Stimulated activated CD4-positive, alpha-beta T cell treated with anti-CD3 and anti-CD28 coated beads, Interleukin-4, amount 100 ng/mL, for 48 hours (primary cell): Measurements from ENCODE around the gene LTBP4.
"Not testable (repeated sequence)": the region's sequence is repeated elsewhere in the genome, so short reads cannot be mapped to it uniquely, and the experiment has no call there.

Source experiments
- DNase-seq, 2 donors: peaks; one replicate each; pipeline ENCODE4 v3.0.0-alpha.2; 2020; ENCODE audit warnings: low read depth in 2 of 2

Gene LTBP4

DNA sequence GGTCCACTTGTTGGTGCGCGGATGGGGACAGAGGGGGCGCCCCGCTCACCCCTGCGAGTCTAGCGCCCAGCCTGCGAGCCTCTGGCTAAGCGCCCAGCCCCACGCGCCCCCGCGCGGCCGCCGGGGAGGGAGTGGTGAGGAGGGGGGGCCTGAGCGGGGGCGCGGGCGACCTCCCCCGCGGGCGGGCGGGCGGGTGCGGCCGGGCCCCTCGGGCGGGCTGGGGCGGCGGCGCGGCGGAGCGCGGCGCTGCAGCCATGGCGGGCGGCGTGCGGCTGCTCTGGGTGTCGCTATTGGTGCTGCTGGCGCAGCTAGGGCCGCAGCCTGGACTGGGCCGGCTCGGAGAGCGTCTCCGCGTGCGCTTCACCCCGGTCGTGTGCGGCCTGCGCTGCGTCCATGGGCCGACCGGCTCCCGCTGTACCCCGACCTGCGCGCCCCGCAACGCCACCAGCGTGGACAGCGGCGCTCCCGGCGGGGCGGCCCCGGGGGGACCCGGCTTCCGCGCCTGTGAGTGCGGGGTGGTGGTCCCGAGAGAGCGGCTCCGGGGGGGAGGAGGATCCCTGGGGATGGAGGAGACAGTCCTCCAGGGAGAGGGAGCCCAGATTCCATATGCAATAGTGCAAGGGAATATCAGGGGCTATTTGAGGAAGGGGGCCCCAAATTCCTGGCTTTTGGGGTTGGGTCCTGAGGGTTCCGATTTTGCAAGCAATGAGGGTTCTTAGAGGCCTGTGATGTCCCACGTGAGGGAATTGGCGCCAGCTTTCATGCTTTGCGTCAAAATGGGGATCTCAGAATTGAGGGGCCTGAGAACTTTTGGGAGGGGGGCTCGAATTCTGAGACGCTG, at the start of gene LTBP4:
TSS of gene LTBP4 (plus strand) at position 236 of the 841 bp plus-strand sequence. CDS start at position 255, 19 bp downstream.
- DNase-seq, result no peak

GRCh38 chr19:40552848-40553247, 48.3 kb upstream of the LTBP4 start:
- DNase-seq, result no peak

DNA sequence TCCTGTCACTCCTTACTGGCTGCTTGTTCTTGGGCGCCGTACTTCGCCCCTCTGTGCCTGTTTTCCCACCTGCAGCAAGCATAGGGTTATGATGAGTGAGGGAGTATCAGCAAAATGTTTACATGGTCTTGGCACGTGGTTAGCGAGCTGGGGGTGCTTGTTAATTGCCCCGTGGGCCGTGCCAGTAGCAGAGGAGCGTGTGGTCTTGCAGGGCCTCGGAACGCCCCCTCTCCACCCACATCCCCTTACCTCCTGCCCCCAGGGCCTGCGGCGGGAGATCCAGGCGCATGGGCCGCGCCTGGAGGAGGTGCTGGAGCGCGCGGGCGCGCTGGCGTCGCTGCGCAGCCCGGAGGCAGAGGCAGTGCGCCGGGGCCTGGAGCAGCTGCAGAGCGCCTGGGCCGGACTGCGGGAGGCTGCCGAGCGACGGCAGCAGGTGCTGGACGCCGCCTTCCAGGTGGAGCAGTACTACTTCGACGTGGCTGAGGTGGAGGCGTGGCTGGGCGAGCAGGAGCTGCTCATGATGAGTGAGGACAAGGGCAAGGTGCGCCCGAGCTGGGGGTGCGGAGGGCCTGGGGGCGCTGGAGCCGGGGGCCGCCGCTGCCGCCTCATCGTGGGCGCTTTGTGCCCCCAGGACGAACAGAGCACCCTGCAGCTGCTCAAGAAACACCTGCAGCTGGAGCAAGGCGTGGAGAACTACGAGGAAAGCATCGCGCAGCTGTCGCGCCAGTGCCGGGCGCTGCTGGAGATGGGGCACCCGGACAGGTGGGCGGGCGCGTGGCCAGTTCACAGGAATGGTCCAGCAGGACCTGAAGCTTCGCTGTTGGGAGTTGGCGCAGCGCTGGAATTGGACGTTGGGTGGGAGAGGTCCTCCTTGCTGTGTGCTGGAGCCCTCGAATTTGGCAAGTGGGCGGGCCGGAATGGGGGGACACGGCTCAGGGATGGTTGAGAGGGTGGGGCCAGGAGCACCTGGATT, 47.0 kb upstream of the LTBP4 start:
- DNase-seq, result no peak

- no peak for DNase-seq
Measured at GRCh38 chr19:40555978-40556689, 45.0 kb upstream of the LTBP4 start.

GRCh38 chr19:40556953-40557530, 44.1 kb upstream of the LTBP4 start:
- no peak for DNase-seq

DNA sequence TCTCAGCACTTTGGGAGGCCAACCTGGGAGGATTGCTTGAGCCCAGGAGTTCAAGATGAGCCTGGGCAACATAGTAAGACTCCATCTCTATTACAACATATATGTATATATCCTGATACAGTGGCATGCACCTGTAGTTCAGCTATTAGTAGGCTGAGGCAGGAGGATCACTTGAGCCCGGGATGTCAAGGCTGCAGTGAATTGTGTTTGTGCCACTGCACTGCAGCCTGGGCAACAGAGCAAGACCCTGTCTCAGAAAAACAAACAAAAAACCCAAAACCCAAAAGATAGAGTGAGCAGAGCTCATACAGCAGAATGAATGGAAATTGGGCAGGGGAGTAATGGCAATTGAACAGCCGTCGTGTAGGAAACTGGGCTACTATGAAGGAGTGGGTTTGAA, 41.8 kb upstream of the LTBP4 start:
- DNase-seq, result no peak

GRCh38 chr19:40560092-40560507, 41.1 kb upstream of the LTBP4 start:
- no peak for DNase-seq

GRCh38 chr19:40561947-40562346, 39.2 kb upstream of the LTBP4 start:
- no peak for DNase-seq

DNA sequence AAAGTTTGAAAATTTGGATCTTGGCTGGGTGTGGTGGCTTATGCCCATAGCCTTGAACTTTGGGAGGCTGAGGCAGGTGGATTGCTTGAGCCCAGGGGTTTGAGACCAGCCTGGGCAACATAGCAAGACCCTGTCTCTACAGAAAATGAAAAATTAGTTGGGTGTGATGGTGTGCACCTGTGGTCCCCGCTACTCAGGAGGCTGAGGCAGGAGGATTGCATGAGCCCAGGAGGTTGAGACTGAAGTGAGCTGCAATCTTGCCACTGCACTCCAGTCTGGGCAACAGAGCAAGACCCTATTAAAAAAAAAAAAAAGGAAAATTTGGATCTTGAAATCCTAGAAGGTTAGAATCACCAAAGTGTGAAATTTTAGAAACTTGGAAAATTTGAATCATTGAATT, 36.6 kb upstream of the LTBP4 start:
- not testable (repeated sequence) for DNase-seq

DNA sequence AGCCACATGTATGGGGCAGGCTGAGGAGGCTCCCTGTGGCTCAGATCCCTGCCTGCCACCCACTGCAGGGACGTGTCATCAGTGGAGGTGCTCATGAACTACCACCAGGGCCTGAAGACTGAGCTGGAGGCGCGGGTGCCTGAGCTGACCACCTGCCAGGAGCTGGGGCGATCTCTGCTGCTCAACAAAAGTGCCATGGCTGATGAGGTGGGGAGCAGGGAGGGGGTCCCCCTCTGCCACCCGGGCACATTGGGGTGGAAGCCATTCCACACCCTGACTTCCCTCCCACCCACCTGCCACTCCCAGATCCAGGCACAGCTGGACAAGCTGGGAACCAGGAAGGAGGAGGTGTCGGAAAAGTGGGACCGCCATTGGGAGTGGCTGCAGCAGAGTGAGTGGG, 35.8 kb upstream of the LTBP4 start:
- no peak for DNase-seq

DNA sequence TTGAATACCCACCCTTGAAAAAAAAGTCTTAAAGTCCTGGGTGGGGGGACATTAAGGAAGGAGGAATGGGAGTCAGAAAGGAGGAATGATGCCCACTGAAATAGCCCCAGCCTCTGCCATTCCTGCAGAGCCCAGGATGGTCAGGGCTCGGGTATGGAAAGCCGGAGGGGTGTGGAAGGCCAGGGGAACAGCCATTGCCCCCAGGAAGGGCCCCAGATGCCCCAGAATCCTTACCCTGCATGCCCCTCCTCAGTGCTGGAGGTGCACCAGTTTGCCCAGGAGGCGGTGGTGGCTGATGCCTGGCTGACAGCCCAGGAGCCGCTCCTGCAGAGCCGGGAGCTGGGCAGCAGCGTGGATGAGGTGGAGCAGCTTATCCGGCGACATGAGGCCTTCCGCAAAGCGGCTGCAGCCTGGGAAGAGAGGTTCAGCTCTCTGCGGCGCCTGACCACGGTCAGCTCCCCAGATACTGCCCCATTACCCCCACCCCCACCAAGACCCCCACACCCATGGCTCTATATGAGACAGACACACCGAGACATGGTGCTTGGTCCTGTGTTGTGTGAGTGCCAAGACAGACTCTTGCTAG, 35.2 kb upstream of the LTBP4 start:
- no peak for DNase-seq

GRCh38 chr19:40567040-40567749, 34.0 kb upstream of the LTBP4 start:
- no peak for DNase-seq

- no peak for DNase-seq
Measured at GRCh38 chr19:40567750-40568494, 33.2 kb upstream of the LTBP4 start.

DNA sequence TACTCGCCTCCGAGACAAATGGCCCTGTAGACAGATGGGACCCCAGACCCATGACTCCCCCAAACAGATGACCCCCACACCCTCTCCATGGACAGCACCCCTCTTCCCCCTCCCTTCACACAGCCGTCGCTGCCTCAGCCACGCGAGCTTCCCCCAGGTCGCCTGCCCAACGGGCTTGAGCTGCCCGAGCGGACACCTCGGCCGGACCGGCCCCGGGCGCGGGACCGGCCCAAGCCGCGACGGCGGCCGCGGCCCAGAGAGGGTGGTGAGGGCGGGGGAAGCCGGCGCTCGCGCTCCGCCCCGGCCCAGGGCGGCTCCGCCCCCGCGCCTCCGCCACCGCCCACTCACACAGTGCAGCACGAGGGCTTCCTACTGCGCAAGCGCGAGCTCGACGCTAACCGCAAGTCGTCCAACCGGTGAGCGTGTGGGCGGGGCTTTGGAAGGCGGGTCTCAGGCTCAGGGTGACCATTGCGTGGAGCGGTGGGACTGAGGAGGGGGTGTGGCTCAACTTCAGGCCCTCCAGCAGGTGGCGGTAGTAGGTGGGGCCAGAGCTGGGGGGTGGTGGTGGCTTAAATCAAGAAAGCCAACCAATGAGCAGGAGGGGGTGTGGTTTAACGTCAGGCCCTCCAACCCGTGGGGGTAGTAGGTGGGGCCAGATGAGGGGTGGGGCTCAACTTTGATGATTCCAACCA, 30.7 kb upstream of the LTBP4 start:
- DNase-seq, result peak; percentile 93 to 94

DNA sequence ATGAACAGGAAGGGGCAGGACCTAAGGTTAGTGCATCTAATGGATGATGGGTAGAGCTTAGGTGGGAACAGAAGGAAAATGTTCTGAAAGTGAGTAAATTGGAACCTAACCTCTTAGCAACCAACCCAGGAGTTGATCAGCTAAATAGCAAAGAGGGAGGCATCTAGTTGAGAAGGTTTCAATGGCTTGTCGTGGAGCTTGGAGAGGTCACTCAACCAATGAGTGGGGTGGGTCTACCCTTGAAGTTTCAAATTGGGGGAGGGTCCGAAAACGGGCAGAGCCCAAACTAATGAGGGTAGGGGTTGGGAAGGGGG, 30.2 kb upstream of the LTBP4 start:
- DNase-seq, result no peak

DNA sequence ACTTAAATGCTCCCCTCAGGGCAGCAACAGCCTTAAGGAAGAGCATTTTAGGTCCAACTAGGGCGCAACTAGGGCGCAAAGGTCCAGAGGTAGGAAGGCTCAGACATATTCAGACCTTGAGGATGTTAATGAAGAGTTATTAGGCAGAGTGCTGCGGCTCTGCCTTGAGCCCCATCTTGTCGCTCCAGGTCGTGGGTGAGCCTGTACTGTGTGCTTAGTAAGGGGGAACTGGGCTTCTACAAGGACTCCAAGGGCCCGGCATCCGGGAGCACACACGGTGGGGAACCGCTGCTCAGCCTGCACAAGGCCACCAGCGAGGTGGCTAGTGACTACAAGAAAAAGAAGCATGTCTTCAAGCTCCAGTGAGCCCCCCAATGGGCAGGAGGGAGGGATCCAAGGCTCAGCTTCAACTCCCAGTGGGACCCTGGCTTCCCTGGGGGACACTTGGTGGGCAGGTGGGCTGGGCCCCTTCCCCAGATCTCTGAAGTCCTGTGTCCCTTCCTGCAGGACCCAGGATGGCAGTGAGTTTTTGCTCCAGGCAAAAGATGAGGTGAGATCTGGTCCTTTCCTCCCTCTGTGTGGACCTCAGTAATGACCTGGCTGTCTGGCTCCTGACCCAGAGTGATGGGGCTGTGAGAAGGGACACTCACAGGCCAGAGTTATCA, 29.2 kb upstream of the LTBP4 start:
- no peak for DNase-seq

DNA sequence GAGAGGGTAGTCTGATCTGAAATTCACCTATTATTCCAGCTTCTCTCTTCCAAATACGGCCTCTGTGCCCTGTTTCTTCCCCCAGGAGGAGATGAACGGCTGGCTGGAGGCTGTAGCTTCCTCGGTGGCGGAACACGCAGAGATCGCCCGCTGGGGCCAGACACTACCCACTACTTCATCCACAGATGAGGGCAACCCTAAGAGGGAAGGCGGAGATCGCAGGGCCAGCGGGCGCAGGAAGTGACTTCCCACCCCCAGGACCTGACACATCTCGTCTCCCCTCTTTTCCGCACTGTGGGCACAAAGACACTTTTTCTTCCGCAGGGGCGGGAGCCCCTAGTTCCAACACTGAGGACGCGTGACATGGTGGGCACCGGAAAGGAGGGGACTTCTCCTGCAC, 25.8 kb upstream of the LTBP4 start:
- no peak for DNase-seq

DNA sequence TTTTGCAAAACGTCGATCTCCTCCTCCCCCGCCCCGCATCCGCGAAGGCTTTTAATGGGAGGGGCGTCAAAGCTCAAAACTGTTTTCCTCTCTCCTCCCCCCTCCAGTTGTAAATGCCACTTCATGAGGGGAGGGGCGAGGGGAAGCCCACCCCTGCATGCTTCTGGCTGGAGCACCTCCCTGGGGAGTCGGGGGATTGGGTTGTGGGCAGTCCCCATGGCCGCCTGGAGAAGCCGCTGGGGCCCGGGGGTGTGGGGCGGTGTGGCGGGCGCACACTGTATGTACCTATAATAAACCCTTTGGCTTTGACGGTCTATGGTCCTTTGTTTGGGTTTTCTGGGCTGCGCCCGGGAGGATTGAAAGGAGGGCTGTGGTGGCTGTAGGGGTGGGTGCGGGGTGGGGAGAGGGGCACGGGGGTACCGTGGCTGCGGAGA, 25.0 kb upstream of the LTBP4 start:
- DNase-seq, result no peak
